ENCODE data around the gene PDE6H.

Gene PDE6H

GRCh38 chr12:14949631-14950030, 23.2 kb upstream of the PDE6H start:
- DNase-seq (ENCODE audit: low read depth, low spot score), result no peak
- no peak overlapping the region for H3K4me3 ChIP-seq (ENCODE audit: low read depth, low read length)
- in situ Hi-C loops (cut with HindIII; ENCODE audit: low sequenced_read_pairs), result no loop called here
- no peak for TF ChIP-seq CTCF (IDR thresholded peaks at IDR 0.05; ENCODE audit: low read depth, low read length)

GRCh38 chr12:14950421-14950820, 22.4 kb upstream of the PDE6H start:
- no peak for DNase-seq (ENCODE audit: low read depth, low spot score)
- H3K4me3 ChIP-seq (ENCODE audit: low read depth, low read length), result no peak overlapping the region

GRCh38 chr12:14950982-14951746, 21.7 kb upstream of the PDE6H start:
- H3K4me3 ChIP-seq (ENCODE audit: low read depth, low read length), result no peak overlapping the region
- in situ Hi-C loops (cut with HindIII; ENCODE audit: low sequenced_read_pairs), result no loop called here
- no peak for DNase-seq (ENCODE audit: low read depth, low spot score)
- no peak for TF ChIP-seq CTCF (IDR thresholded peaks at IDR 0.05; ENCODE audit: low read depth, low read length)

More at GRCh38 chr12:14950421-14950820, 22.4 kb upstream of the PDE6H start:
- TF ChIP-seq CTCF (IDR thresholded peaks at IDR 0.05; ENCODE audit: low read depth, low read length), result no peak
- in situ Hi-C loops (cut with HindIII; ENCODE audit: low sequenced_read_pairs), result no loop called here

GRCh38 chr12:14951851-14952250, 21.0 kb upstream of the PDE6H start:
- in situ Hi-C loops (cut with HindIII; ENCODE audit: low sequenced_read_pairs), result no loop called here
- DNase-seq (ENCODE audit: low read depth, low spot score), result no peak
- TF ChIP-seq CTCF (IDR thresholded peaks at IDR 0.05; ENCODE audit: low read depth, low read length), result no peak
- no peak overlapping the region for H3K4me3 ChIP-seq (ENCODE audit: low read depth, low read length)

- peak; percentile 94 for DNase-seq (ENCODE audit: low read depth, low spot score)
- TF ChIP-seq CTCF (IDR thresholded peaks at IDR 0.05; ENCODE audit: low read depth, low read length), result no peak
- in situ Hi-C loops (cut with HindIII; ENCODE audit: low sequenced_read_pairs), result no loop called here
- H3K4me3 ChIP-seq (ENCODE audit: low read depth, low read length), result no peak overlapping the region
Measured at GRCh38 chr12:14952299-14952921, 20.4 kb upstream of the PDE6H start.

- in situ Hi-C loops (cut with HindIII; ENCODE audit: low sequenced_read_pairs), result no loop called here
- DNase-seq (ENCODE audit: low read depth, low spot score), result no peak
- no peak for TF ChIP-seq CTCF (IDR thresholded peaks at IDR 0.05; ENCODE audit: low read depth, low read length)
- H3K4me3 ChIP-seq (ENCODE audit: low read depth, low read length), result no peak overlapping the region
Measured at GRCh38 chr12:14953752-14954151, 19.1 kb upstream of the PDE6H start.

Measured in astrocyte of the spinal cord (primary cell).